Measurements from ENCODE around the gene TAMM41.

DNA sequence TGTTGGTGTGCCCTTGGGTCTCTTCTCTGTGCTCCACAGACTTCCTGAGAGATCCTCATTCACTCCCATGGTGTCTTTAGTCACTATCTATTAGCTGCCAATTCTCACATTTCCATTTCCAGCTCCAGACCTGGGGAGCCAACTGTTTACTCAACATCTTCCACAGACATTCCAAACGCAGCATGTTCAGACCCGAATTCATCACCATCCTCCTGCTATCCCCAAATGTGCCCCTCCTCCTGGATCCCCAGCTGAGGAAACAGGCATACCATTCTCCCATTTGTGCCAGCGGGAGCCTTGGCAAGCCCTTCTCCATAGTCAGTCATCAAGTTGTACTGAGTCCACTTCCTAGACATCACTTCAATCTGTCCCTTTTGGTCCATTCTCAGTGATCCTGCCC, 67.1 kb downstream of the TAMM41 start:
- TF ChIP-seq, protein P1, sequence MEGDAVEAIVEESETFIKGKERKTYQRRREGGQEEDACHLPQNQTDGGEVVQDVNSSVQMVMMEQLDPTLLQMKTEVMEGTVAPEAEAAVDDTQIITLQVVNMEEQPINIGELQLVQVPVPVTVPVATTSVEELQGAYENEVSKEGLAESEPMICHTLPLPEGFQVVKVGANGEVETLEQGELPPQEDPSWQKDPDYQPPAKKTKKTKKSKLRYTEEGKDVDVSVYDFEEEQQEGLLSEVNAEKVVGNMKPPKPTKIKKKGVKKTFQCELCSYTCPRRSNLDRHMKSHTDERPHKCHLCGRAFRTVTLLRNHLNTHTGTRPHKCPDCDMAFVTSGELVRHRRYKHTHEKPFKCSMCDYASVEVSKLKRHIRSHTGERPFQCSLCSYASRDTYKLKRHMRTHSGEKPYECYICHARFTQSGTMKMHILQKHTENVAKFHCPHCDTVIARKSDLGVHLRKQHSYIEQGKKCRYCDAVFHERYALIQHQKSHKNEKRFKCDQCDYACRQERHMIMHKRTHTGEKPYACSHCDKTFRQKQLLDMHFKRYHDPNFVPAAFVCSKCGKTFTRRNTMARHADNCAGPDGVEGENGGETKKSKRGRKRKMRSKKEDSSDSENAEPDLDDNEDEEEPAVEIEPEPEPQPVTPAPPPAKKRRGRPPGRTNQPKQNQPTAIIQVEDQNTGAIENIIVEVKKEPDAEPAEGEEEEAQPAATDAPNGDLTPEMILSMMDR (IDR thresholded peaks at IDR 0.05; ENCODE audit: low read depth, low read length, missing input control): no peak
- TF ChIP-seq GABPA (IDR thresholded peaks at IDR 0.05 in 1 of 2, conservative IDR thresholded peaks at IDR 0.05 in 1 of 2): no peak
